HG02938 (cell line): ENCODE measurements around the gene ENTPD8.
"Not testable (repeated sequence)": the region's sequence is repeated elsewhere in the genome, so short reads cannot be mapped to it uniquely, and the experiment has no call there.

Experiments used
- ATAC-seq: cut with Tn5 transposase; IDR thresholded peaks from one replicate; pipeline ENCODE4 v1.9.1; 2021; ENCODE audit warnings: mild to moderate bottlenecking, moderate library complexity; ENCODE audit not compliant: unreplicated experiment

The ENTPD8 gene

GRCh38 chr9:137477778-137478612 lies 36.8 kb upstream of the ENTPD8 start:
- ATAC-seq: no peak

GRCh38 chr9:137476856-137477255 lies 35.7 kb upstream of the ENTPD8 start:
- ATAC-seq: no peak

GRCh38 chr9:137475666-137476065 lies 34.5 kb upstream of the ENTPD8 start:
- no peak for ATAC-seq

- ATAC-seq: no peak
These were observed 33.1 kb upstream of the ENTPD8 start for GRCh38 chr9:137474271-137474670.

GRCh38 chr9:137470785-137471184 lies 29.6 kb upstream of the ENTPD8 start:
- no peak for ATAC-seq

GRCh38 chr9:137467896-137468295 lies 26.7 kb upstream of the ENTPD8 start:
- ATAC-seq: no peak

GRCh38 chr9:137467161-137467581 lies 26.0 kb upstream of the ENTPD8 start:
- no peak for ATAC-seq

- ATAC-seq: not testable (repeated sequence)
These were observed 25.4 kb upstream of the ENTPD8 start for GRCh38 chr9:137466389-137467085.

- no peak for ATAC-seq
These were observed 24.7 kb upstream of the ENTPD8 start for GRCh38 chr9:137465720-137466388.

GRCh38 chr9:137465000-137465719 lies 24.0 kb upstream of the ENTPD8 start:
- ATAC-seq: no peak

- no peak for ATAC-seq
These were observed 23.3 kb upstream of the ENTPD8 start for GRCh38 chr9:137464291-137464999.

- ATAC-seq: no peak
These were observed 22.8 kb upstream of the ENTPD8 start for GRCh38 chr9:137463931-137464290.

- no peak for ATAC-seq
These were observed 22.1 kb upstream of the ENTPD8 start for GRCh38 chr9:137462986-137463930.

GRCh38 chr9:137462396-137462985 lies 21.3 kb upstream of the ENTPD8 start:
- ATAC-seq: no peak

GRCh38 chr9:137461663-137462395 lies 20.7 kb upstream of the ENTPD8 start:
- ATAC-seq: peak; percentile 69

GRCh38 chr9:137461316-137461662 lies 20.1 kb upstream of the ENTPD8 start:
- no peak for ATAC-seq

GRCh38 chr9:137460363-137461315 lies 19.5 kb upstream of the ENTPD8 start:
- ATAC-seq: no peak
